Hepatocyte (in vitro differentiated cells): ENCODE measurements around the gene CAMSAP1. TPM values are rescaled to one million over a fixed set of nuclear protein-coding genes. Genes with fewer than 3 reads are reported as not detected.
"Not testable (repeated sequence)": the region's sequence is repeated elsewhere in the genome, so short reads cannot be mapped to it uniquely, and the experiment has no call there.

Experiments
- DNase-seq: peaks from one replicate; pipeline ENCODE4 v3.0.0-alpha.2; 2016; ENCODE audit warnings: low spot score
- H2AFZ ChIP-seq: fragments of 200-600 bp; sonication (generic); 2 replicates; pipeline ENCODE4 v1.6.0; 2016; ENCODE audit warnings: antibody characterized with exemption, mild to moderate bottlenecking
- H3K27ac ChIP-seq: fragments of 200-600 bp; sonication (generic); 2 replicates; pipeline ENCODE4 v1.5.1; 2016; ENCODE audit warnings: mild to moderate bottlenecking
- H3K27me3 ChIP-seq: fragments of 200-600 bp; sonication (generic); 2 replicates; pipeline ENCODE4 v1.6.1; 2016
- H3K36me3 ChIP-seq: fragments of 200-600 bp; sonication (generic); replicated peaks from 2 replicates; pipeline ENCODE4 v1.5.1; 2016; ENCODE audit warnings: low read depth; ENCODE audit not compliant: insufficient read depth
- H3K4me1 ChIP-seq: fragments of 200-600 bp; sonication (generic); 2 replicates; pipeline ENCODE4 v1.5.1; 2016; ENCODE audit warnings: mild to moderate bottlenecking, moderate library complexity; ENCODE audit not compliant: insufficient read depth
- H3K4me2 ChIP-seq: fragments of 200-600 bp; sonication (generic); 2 replicates; pipeline ENCODE4 v1.6.0; 2016
- H3K4me3 ChIP-seq: fragments of 200-600 bp; sonication (generic); 2 replicates; pipeline ENCODE4 v1.5.1; 2016; ENCODE audit warnings: mild to moderate bottlenecking
- H3K79me2 ChIP-seq: fragments of 200-600 bp; sonication (generic); 2 replicates; pipeline ENCODE4 v1.6.0; 2017; ENCODE audit warnings: mild to moderate bottlenecking
- H3K9me2 ChIP-seq: fragments of 200-600 bp; sonication (generic); replicated peaks from 2 replicates; pipeline ENCODE4 v1.6.0; 2017; ENCODE audit warnings: mild to moderate bottlenecking; ENCODE audit not compliant: insufficient read depth
- H3K9me3 ChIP-seq: fragments of 200-600 bp; sonication (generic); 2 replicates; pipeline ENCODE4 v1.5.1; 2016; ENCODE audit warnings: low read depth, mild to moderate bottlenecking
- H4K20me1 ChIP-seq: fragments of 200-600 bp; sonication (generic); 2 replicates; pipeline ENCODE4 v1.6.0; 2016; ENCODE audit warnings: mild to moderate bottlenecking; ENCODE audit not compliant: insufficient read depth, poor library complexity, severe bottlenecking
- EZH2 ChIP-seq: fragments of 200-600 bp; sonication (generic); IDR thresholded peaks from 2 replicates; pipeline ENCODE4 v1.6.1; 2016; ENCODE audit warnings: antibody characterized with exemption, mild to moderate bottlenecking, borderline replicate concordance
- EZH2phosphoT487 ChIP-seq: fragments of 200-600 bp; sonication (generic); IDR thresholded peaks from one replicate; pipeline ENCODE4 v1.6.1; 2018; ENCODE audit warnings: antibody characterized with exemption, mild to moderate bottlenecking, low read depth, moderate library complexity; ENCODE audit not compliant: unreplicated experiment, severe bottlenecking
- WGBS: methylation state at CpG from one replicate; pipeline ENCODE4 v1.1.6; 2016; ENCODE audit warnings: low lambda C conversion rate; ENCODE audit errors: missing lambda C conversion rate; 5-methylcytosine and 5-hydroxymethylcytosine counted together
- polyA plus RNA-seq: library from polyadenylated mRNA; unstranded; fragments of >200 nt; fragmentation: Nextera tagmentation; extraction: Ambion mirVana; gene quantifications from 2 replicates; pipeline ENCODE4 v1.2.1, GENCODE V29; 2016
- total RNA-seq: library from RNA; depleted of rRNA; stranded (reverse); fragments of >200 nt; gene quantifications from 2 replicates; pipeline ENCODE4 v1.2.3, GENCODE V29; 2014
- TF ChIP-seq, protein P1 (sequence below): fragments of 200-600 bp; sonication (generic); IDR thresholded peaks from 2 replicates; pipeline ENCODE4 v1.5.1; 2016; ENCODE audit warnings: antibody characterized with exemption, mild to moderate bottlenecking; ENCODE audit not compliant: poor library complexity

Gene CAMSAP1
- total and polyA plus RNA-seq, 2 experiments from 2014 or later, result 5.0 to 15.6 TPM

DNA sequence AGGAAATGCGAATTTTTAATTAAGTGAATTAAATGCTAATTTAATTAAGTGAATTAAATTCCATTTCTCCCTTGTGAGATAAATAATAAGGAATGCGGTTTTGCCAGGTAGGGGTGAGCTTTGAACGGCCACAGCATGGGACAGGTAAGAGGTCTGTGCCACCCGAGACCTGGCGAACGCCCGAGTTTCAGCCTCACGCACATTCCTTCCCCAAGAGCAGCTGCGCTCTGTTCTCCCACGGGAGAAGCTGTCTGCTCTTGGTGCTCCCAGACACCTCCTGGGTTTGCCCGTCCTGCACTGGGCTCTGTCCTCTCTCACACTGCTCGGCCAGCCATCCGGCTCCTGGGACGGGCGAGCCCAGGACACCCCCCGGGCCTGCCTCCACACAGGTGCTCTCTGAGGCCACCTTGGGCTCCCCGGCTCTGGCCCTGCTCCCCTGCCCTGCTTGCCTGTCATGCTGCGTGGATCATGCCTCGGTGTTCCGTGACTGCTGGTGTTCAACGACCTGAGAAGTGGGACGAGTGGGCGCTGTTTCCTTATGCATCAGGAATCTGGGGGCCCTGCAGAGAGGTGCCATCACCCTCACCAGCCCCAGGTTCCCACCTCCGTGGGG, 13.7 kb upstream of the CAMSAP1 start:
- Histone ChIP-seq H4K20me1 (no peaks in the 10 kb centered on the region), H3K4me2 (no peak overlapping the region), H3K9me2 (no peaks in the 10 kb centered on the region), H2AFZ (no peak overlapping the region), H3K4me3 (no peak overlapping the region), H3K27ac (no peak overlapping the region), H3K27me3 (no peaks in the 10 kb centered on the region), H3K4me1 (no peaks in the 10 kb centered on the region), H3K9me3 (peaks cover 14% of the 10 kb centered on the region), H3K36me3 (peaks cover 1% of the 10 kb centered on the region), H3K79me2 (no peaks in the 10 kb centered on the region)
- DNase-seq, result no peak
- no peak for TF ChIP-seq EZH2phosphoT487
- no peak for TF ChIP-seq EZH2
- WGBS, result 89% methylated on average over 24 of the region's 24 CpGs

DNA sequence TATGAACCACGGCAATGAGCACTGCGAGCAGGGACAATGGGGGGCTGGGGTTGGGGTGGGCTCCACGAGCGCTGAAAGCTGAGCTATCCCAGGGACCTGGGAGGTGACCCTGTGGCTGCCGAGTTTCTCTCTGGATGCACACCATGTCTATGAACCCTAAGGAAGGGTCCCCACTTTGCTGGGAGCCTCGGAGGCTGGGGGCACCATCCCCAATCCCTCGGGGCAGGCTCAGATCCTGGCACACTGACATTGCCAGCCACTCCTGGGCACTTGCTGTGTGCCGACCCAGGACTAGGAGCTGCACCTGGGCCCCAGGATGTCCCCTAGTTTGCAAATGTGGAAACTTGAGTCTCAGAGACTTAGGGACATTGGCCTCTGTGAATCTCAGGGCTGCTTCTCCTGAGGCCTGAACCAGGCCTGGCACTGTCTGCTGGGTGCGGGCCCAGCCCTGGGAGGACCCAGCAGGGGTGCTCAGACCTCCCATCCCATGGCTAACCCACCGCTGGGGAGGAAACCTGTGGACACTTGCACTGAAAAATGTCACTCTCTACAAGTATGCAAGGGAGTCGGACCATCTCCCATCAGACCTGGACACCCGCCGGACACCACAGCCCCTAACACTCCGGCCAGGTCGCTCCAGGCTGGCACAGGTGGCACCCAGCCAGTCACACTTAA, 13.0 kb upstream of the CAMSAP1 start:
- Histone ChIP-seq H3K9me2 (no peaks in the 10 kb centered on the region), H2AFZ (no peak overlapping the region), H3K4me1 (no peaks in the 10 kb centered on the region), H3K27ac (no peak overlapping the region), H3K27me3 (no peaks in the 10 kb centered on the region), H3K9me3 (peaks cover 20% of the 10 kb centered on the region), H4K20me1 (no peaks in the 10 kb centered on the region), H3K36me3 (peaks cover 6% of the 10 kb centered on the region), H3K4me3 (no peak overlapping the region), H3K4me2 (no peak overlapping the region), H3K79me2 (no peaks in the 10 kb centered on the region)
- 96% methylated on average over 14 of the region's 15 CpGs for WGBS
- DNase-seq, result no peak
- TF ChIP-seq EZH2phosphoT487 (no peak), EZH2 (no peak)
- TF ChIP-seq, protein P1, sequence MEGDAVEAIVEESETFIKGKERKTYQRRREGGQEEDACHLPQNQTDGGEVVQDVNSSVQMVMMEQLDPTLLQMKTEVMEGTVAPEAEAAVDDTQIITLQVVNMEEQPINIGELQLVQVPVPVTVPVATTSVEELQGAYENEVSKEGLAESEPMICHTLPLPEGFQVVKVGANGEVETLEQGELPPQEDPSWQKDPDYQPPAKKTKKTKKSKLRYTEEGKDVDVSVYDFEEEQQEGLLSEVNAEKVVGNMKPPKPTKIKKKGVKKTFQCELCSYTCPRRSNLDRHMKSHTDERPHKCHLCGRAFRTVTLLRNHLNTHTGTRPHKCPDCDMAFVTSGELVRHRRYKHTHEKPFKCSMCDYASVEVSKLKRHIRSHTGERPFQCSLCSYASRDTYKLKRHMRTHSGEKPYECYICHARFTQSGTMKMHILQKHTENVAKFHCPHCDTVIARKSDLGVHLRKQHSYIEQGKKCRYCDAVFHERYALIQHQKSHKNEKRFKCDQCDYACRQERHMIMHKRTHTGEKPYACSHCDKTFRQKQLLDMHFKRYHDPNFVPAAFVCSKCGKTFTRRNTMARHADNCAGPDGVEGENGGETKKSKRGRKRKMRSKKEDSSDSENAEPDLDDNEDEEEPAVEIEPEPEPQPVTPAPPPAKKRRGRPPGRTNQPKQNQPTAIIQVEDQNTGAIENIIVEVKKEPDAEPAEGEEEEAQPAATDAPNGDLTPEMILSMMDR, result no peak

DNA sequence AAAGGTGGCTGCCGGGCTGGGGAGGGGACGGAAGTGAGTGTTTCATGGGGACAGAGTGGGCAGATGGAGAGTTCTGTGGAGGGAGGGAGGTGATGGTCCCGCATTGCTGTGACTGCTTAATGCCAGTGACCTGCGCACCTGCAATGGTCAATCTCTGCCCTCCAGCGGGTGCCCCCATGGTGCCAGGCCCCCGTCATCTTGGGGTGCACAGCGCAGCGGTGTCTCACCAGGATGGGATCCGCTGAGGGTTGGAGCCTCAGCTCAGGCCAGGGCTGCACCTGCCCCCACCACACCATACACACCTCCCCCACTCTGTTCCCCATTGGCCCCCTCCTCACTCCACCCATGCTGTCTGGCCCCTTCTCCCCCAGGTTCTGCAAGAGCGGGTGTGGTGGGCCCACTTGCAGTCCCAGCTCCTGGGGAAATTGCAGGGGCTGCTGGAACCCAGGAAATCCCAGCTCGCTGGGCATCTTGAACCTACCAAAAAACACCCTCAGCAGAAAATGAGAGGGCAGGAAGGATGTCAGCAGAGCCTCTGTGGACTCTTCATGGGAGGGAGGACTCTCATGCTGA, 12.1 kb upstream of the CAMSAP1 start:
- no peaks in the 10 kb centered on the region for H3K4me1 ChIP-seq
- no peak overlapping the region for H3K4me2 ChIP-seq
- H3K27me3 ChIP-seq, result no peaks in the 10 kb centered on the region
- DNase-seq, result no peak
- no peak overlapping the region for H3K27ac ChIP-seq
- H3K9me2 ChIP-seq, result no peaks in the 10 kb centered on the region
- H3K9me3 ChIP-seq, result peaks cover 27% of the 10 kb centered on the region
- H4K20me1 ChIP-seq, result no peaks in the 10 kb centered on the region
- 99% methylated on average over 9 of the region's 11 CpGs for WGBS
- no peak for TF ChIP-seq EZH2phosphoT487
- no peaks in the 10 kb centered on the region for H3K79me2 ChIP-seq
- no peak overlapping the region for H2AFZ ChIP-seq
- H3K36me3 ChIP-seq, result peaks cover 6% of the 10 kb centered on the region
- no peak overlapping the region for H3K4me3 ChIP-seq

DNA sequence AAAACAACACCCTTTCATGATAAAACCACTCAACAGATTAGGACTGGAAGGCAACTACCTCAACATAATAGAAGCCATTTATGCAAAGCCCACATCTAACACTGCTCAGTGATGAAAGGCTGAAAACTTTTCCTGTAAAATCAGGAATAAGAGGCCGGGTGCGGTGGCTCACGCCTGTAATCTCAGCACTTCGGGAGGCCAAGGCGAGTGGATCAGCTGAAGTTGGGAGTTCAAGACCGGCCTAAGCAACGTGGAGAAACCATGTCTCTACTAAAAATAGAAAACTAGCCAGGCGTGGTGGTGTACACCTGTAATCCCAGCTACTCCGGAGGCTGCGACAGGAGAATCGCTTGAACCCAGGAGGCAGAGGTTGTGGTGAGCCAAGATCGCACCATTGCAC, 8.9 kb upstream of the CAMSAP1 start:
- not testable (repeated sequence) for H3K9me2 ChIP-seq, H3K27ac ChIP-seq, H3K4me1 ChIP-seq, H3K27me3 ChIP-seq, H3K79me2 ChIP-seq, H3K36me3 ChIP-seq, DNase-seq, H3K4me3 ChIP-seq, H3K4me2 ChIP-seq, H2AFZ ChIP-seq, H4K20me1 ChIP-seq
- H3K9me3 ChIP-seq, result peaks cover 32% of the 10 kb centered on the region
- WGBS, result 92% methylated on average over 12 of the region's 12 CpGs

DNA sequence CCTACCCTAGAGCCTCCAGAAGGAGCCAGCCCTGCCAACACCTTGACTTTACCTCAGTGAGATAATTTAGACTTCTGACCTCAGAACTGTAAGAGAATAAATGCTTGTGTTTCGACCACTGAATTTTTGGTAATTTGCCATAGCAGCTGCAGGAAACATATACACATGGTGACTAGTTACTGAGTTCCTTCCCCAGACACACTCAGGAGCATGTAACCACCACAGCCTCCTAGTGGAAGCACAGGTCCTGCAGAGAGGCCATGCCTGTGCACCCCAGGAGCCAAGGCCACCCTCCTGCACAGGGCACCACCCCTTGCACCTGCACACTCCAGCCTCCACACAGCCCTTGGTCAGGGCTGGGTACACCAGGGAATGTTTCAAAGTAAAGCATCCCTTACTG, 7.6 kb upstream of the CAMSAP1 start:
- 95% methylated on average over 1 of the region's 1 CpG for WGBS
- H3K9me2 ChIP-seq, result no peaks in the 10 kb centered on the region
- peaks cover 11% of the 10 kb centered on the region for H3K79me2 ChIP-seq
- no peak overlapping the region for H2AFZ ChIP-seq
- TF ChIP-seq, protein P1, result no peak
- TF ChIP-seq EZH2, result no peak
- no peak for TF ChIP-seq EZH2phosphoT487
- DNase-seq, result no peak
- H4K20me1 ChIP-seq, result no peaks in the 10 kb centered on the region
- no peak overlapping the region for H3K4me2 ChIP-seq
- H3K4me1 ChIP-seq, result no peaks in the 10 kb centered on the region
- H3K4me3 ChIP-seq, result no peak overlapping the region
- H3K9me3 ChIP-seq, result peaks cover 32% of the 10 kb centered on the region
- no peak overlapping the region for H3K27ac ChIP-seq
- no peaks in the 10 kb centered on the region for H3K27me3 ChIP-seq
- H3K36me3 ChIP-seq, result peaks cover 6% of the 10 kb centered on the region

DNA sequence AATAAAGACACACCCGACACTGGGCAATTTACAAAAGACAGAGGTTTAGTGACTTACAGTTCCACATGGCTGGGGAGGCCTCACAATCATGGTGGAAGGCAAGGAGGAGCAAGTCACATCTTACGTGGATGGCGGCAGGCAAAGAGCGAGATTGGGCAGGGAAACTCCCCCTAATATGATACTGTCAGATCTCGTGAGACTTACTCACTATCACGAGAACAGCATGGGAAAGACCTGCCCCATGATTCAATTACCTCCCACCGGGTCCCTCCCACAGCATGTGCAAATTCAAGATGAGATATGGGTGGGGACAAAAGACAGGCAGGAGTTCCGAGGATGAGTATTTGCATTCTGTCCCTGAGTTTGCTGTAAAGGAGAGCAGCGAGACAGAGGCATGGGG, 3.9 kb upstream of the CAMSAP1 start:
- H3K27ac ChIP-seq, H3K4me3 ChIP-seq, H4K20me1 ChIP-seq, H3K27me3 ChIP-seq, H3K4me2 ChIP-seq, H2AFZ ChIP-seq, H3K36me3 ChIP-seq, H3K4me1 ChIP-seq, DNase-seq, H3K9me2 ChIP-seq: not testable (repeated sequence)
- WGBS, result 98% methylated on average over 9 of the region's 9 CpGs
- Histone ChIP-seq H3K9me3 (peaks cover 20% of the 10 kb centered on the region), H3K79me2 (peaks cover 37% of the 10 kb centered on the region)
